NCI-H774 (cell line): ENCODE results near the gene ALS2CL.

Experiments used
- DNase-seq: peaks from one replicate; lab custom pipeline; 2025; lab: John Stamatoyannopoulos, UW

The ALS2CL gene

DNA sequence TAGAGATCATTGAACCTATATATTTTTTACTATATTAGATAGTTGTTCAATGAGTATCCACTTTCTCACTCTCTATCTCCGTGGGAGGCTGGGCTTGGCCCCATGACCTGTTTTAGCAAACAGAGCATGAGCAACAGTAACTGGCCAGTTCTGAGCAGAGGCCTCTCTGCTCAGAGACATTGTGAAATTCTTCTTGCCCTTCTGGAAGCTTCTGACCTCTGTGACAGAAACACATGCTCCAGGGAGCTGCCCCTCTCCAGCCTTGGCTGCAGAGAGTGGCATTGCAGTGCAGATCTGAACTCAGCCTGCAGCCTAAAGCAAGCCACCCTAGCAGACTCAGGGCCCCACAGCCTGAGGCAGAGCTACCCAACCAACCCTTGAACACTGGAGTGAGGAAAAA lies 60.7 kb downstream of the ALS2CL start:
- DNase-seq: no peak

DNA sequence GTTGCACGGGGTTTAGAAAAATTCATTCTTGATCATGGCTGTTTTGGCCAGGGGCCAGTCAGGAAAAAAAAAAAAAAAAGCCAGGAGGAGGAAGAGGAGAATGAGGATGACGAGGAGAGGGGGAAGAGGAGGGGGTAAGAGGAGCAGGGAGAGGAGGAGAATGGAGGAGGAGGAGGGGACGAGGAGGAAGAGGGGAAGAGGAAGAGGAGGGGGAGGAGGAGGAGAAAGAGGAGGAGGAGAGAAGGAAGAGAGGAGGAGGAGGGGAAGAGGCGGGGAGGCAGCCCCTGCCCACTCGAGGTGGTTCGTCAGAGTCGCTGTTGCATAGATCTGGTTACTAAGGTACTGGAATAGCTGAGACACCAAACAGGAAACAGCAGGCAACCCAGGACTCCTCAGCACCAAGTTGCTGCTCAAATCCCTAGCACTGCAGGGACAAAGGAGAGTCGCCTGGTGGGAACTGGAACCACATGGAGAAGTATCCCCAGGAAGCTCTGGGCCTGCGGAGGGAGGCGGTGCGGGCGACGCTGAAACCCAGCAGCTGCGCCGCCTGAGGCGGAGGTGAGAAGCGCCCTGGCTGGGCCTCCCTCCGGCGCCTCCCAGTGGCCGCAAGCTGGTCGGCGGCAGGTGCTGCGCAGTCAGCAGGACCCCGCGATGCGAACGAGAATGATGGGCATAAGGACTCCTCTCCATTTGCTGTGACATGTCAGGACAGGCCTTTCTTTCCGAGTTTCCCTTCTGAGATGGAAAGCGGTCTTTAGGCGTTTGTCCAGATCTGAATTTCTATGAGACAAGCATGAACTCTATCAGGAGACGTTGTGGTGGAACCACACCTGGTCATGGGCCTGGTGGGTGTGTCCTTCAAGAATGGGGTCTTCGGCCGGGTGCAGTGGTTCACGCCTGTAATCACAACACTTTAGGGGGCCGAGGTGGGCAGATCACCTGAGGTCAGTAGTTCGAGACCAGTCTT lies 63.6 kb downstream of the ALS2CL start:
- peak; percentile 49 for DNase-seq

DNA sequence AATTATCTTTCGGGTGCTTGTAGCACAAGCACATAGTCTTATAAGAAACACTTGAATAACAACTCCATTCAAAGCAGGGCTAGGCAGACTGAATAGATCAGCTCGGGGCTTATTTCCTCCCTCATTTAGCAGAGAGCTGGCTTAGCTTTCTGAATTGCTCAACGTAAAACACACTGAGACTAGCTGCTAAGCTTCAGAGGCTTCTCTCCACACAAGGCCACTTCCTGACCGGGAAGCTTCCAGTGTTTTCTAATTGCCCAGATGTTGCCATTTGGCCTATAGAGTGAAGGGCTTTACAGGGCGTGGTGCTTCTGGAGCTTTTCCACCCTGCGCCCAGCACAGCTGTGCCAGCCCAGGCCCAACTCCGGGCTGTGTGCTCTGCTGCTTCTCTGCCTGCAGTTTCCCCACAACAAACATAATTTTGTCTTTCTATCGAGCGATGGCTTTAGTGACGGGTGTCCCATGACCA lies 64.5 kb downstream of the ALS2CL start:
- DNase-seq: no peak

DNA sequence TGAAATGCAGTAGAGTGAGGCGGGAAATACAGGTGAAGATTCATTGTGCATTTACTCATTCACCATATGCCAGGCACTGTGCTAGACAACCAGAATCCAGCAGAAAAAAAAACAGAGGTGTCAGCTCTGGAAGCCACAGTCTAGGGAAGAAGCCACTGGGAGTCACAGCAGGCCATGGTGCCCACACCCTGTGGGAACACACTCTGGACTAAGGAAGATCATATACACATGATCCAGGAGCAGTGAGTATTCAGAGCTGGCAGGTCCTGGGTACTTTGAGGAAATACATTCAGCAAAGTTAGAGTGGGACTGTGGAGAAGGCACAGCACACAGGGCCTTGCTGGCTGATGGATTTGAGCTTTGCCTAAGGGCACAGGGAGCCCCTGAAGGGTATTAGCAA lies 66.4 kb downstream of the ALS2CL start:
- DNase-seq: no peak

DNA sequence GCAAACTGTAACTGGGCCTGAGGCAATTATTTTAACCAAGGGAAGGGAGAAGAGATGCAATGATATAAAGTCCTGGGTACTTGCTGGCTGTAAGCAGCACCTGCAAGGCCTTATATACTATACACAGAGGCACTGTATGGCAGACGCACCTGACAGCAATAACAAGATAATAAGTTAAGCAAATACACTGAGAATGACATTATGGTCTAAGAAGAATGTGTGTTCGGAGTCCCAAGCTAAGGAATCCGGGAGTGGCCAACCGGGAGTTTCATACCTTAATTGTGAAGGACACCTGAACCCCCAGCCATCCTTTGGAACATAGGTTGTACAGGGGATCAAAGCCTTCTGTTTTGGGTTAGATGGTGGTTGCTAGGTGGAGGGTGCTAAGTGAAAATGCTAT lies 67.4 kb downstream of the ALS2CL start:
- DNase-seq: no peak

DNA sequence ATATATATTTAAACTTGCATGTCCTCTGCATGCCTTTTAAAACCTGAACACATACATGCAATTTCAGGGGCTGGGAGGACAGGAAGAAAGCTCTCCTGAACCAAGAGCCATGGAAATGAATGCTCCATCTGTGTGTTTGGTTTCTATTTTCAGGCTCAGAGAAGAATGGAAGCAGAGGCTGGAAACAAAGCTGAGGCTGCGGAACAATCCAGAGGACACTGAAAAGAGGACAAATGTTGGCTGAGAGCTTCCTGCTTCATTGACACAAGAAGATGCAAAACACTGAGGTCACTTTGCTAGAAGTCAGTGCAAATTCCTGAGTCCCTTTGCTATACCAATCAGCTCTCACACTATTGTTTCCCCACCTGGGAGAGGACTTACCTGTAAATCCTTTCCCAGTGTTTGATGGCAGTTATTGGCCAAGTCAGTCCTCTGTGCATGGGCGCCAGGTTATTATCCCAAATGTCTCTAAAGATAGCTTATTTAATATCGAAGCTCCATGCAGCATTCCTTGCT lies 68.4 kb downstream of the ALS2CL start:
- DNase-seq: no peak

DNA sequence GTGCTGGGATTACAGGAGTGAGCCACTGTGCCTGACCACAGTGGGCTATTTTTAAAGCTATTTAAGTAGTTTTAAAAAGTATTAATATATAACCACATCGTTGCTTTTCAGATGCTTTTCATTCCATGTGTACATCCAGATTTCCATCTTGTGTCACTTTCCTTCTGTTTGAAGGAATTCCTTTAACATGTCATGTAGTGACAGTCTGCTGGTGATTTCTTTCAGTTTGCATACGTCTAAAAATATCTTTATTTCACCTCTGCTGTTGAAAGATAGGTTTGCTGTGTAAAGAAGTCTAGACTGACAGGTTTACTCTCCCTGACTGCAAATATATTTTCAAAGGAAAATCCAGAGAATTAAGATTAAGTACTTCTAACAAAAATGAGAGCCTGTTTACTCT lies 68.9 kb downstream of the ALS2CL start:
- DNase-seq: no peak

DNA sequence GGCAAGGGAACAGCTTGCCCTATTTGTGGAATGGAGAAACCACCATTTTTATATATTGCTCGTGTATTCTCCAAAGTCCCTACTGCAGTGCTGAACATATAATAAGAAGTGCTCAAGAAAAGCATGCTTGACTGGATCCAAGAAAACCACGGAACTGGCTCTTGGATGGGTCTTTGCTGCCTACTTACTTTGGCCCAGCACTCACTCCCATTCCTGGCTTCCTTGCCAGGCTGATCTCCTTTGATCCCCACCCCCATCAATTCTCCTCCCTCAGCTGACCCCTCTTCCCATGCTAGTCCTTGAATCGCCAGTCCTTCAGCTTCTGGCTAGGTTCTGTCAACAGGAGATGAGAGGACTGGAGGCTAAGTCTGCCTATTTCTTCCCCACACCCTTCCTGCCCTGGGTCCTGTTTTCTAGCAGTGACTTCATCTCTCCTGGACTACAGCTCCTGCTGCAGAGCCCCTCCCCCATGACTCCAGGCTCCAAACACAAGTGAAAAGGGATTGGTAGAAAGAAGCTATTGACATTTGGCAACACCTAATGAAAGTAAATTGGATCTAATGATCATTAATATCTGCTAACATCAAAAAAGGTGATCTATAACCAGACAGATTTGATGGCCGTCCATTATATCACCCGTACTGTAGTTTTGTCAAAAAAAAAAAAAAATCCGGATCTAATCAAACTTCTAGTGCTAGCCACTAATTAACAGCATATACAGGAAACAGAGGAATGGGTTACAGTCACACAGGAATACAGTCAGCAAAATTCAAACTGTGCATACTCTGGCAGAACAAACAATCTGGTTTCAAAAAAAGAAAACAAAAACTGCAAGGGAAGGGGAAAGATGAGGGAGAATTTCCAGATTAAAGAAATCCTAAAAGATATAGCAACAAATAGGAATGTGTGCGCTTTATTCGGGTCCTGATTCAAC lies 73.4 kb downstream of the ALS2CL start:
- DNase-seq: no peak
